H1 (cell line): ENCODE measurements around the gene ZNF408. TPM values are rescaled to one million over a fixed set of nuclear protein-coding genes. Genes with fewer than 3 reads are reported as not detected.

Source experiments
- CTCF ChIA-PET: fragments of 300-600 bp; sonication (Branson Sonifier 250); formaldehyde crosslinking; loops from one replicate; lab custom pipeline; 2021; ENCODE audit not compliant: partially characterized antibody; lab: Charles Lee
- POLR2A ChIA-PET: fragments of 300-600 bp; sonication (Branson Sonifier 250); formaldehyde crosslinking; loops from one replicate; lab custom pipeline; 2021; ENCODE audit warnings: inconsistent platforms; ENCODE audit not compliant: partially characterized antibody; lab: Charles Lee
- DNase-seq, 2 experiments: peaks; one replicate each; pipeline versions ENCODE4 v3.0.0 to v3.0.0-alpha.2; 2010 to 2022; ENCODE audit warnings: low spot score in 2 of 2, low read depth in 1 of 2, mixed read lengths in 1 of 2
- FAIRE-seq: peaks from 2 replicates; lab custom pipeline; 2011; peaks lifted over from hg19 to GRCh38; lab: Jason Lieb, UNC
- H2AFZ ChIP-seq: 2 replicates; pipeline ENCODE4 v1.8.1; 2012; ENCODE audit warnings: low read length, inconsistent platforms
- H2AK5ac ChIP-seq: 2 replicates; pipeline ENCODE4 v1.6.1; 2013; ENCODE audit warnings: low read depth, low read length
- H2BK120ac ChIP-seq: replicated peaks from 2 replicates; pipeline ENCODE3; 2013; ENCODE audit warnings: low read depth, low read length, inconsistent platforms
- H2BK12ac ChIP-seq: 2 replicates; pipeline ENCODE4 v1.6.1; 2013; ENCODE audit warnings: low read depth, low read length
- H2BK15ac ChIP-seq: 2 replicates; pipeline ENCODE4 v1.6.1; 2013; ENCODE audit warnings: low read length
- H2BK20ac ChIP-seq: 2 replicates; pipeline ENCODE4 v1.6.1; 2013; ENCODE audit warnings: low read length
- H2BK5ac ChIP-seq: 2 replicates; pipeline ENCODE4 v1.6.1; 2013; ENCODE audit warnings: low read depth, low read length
- H3K14ac ChIP-seq: 2 replicates; pipeline ENCODE4 v1.6.1; 2013; ENCODE audit warnings: inconsistent platforms; ENCODE audit not compliant: insufficient read length
- H3K18ac ChIP-seq: 2 replicates; pipeline ENCODE4 v1.6.1; 2013; ENCODE audit warnings: low read length; ENCODE audit errors: extremely low read depth
- H3K23ac ChIP-seq: 2 replicates; pipeline ENCODE4 v1.6.1; 2013; ENCODE audit warnings: inconsistent platforms; ENCODE audit not compliant: insufficient read length
- H3K23me2 ChIP-seq: 2 replicates; pipeline ENCODE4 v1.6.1; 2013; ENCODE audit warnings: low read depth, low read length
- H3K27ac ChIP-seq: 2 replicates; pipeline ENCODE4 v1.6.1; 2011; ENCODE audit warnings: low read depth, low read length, inconsistent platforms
- H3K27me3 ChIP-seq, 4 experiments: replicated peaks in 1 of 4; 1 replicate in 1 of 4; 2 replicates in 3 of 4; pipeline versions ENCODE4 v1.6.1 to v1.8.1; 2011 to 2013; ENCODE audit warnings: low read length in 3 of 4, mild to moderate bottlenecking in 3 of 4, inconsistent platforms in 2 of 4, mixed read lengths in 2 of 4, moderate library complexity in 1 of 4; ENCODE audit not compliant: control insufficient read depth in 3 of 4, insufficient read depth in 3 of 4; ENCODE audit errors: extremely low read depth in 1 of 4
- H3K36me3 ChIP-seq, 4 experiments: 2 replicates each; pipeline versions ENCODE4 v1.6.1 to v1.8.1; 2011 to 2013; ENCODE audit warnings: mild to moderate bottlenecking in 4 of 4, low read length in 3 of 4, moderate library complexity in 2 of 4, control low read depth in 1 of 4, inconsistent platforms in 1 of 4; ENCODE audit not compliant: insufficient read depth in 4 of 4, control insufficient read depth in 2 of 4
- H3K4ac ChIP-seq: replicated peaks from 2 replicates; pipeline ENCODE3; 2013; ENCODE audit warnings: low read length, low read depth, mixed read lengths, inconsistent platforms; ENCODE audit not compliant: insufficient read length
- H3K4me1 ChIP-seq, 4 experiments: replicated peaks in 1 of 4; 1 replicate in 1 of 4; 2 replicates in 3 of 4; pipeline versions ENCODE4 v1.6.1 to v1.8.1; 2011 to 2013; ENCODE audit warnings: low read length in 3 of 4, inconsistent platforms in 2 of 4, mixed read lengths in 1 of 4; ENCODE audit not compliant: insufficient read depth in 4 of 4, control insufficient read depth in 3 of 4
- H3K4me2 ChIP-seq, 2 experiments: 2 replicates each; pipeline versions ENCODE4 v1.6.1 to v1.8.1; 2011 to 2013; ENCODE audit warnings: low read depth in 2 of 2, low read length in 2 of 2, control low read depth in 1 of 2, inconsistent platforms in 1 of 2, mild to moderate bottlenecking in 1 of 2; ENCODE audit not compliant: insufficient read depth in 1 of 2
- H3K4me3 ChIP-seq, 4 experiments: fragments of 200-600, 300-600 bp in 1 of 4; sonication (generic), shearing (Covaris generic), sonication (Bioruptor Twin) in 1 of 4; 2 replicates each; pipeline versions ENCODE4 v1.5.1 to v1.8.1; 2011 to 2016; ENCODE audit warnings: low read length in 4 of 4, low read depth in 3 of 4, control low read depth in 2 of 4, inconsistent platforms in 2 of 4, mild to moderate bottlenecking in 2 of 4, mixed read lengths in 1 of 4, moderate library complexity in 1 of 4; ENCODE audit not compliant: insufficient read depth in 2 of 4; ENCODE audit errors: extremely low read depth in 1 of 4
- H3K56ac ChIP-seq: replicated peaks from 2 replicates; pipeline ENCODE3; 2013; ENCODE audit warnings: low read depth, mild to moderate bottlenecking, mixed read lengths, low read length, inconsistent platforms; ENCODE audit not compliant: insufficient read length
- H3K79me1 ChIP-seq: 2 replicates; pipeline ENCODE4 v1.6.1; 2013; ENCODE audit warnings: low read depth, low read length, control low read depth
- H3K79me2 ChIP-seq, 2 experiments: 2 replicates each; pipeline versions ENCODE4 v1.6.1 to v1.8.1; 2012 to 2013; ENCODE audit warnings: low read length in 2 of 2, mild to moderate bottlenecking in 2 of 2, inconsistent platforms in 1 of 2; ENCODE audit not compliant: insufficient read depth in 2 of 2, control insufficient read depth in 1 of 2
- H3K9ac ChIP-seq, 4 experiments: replicated peaks in 1 of 4; 1 replicate in 1 of 4; 2 replicates in 3 of 4; pipeline versions ENCODE4 v1.6.1 to v1.8.1; 2011 to 2013; ENCODE audit warnings: low read depth in 3 of 4, low read length in 3 of 4, control low read depth in 2 of 4, mild to moderate bottlenecking in 2 of 4, moderate library complexity in 2 of 4, inconsistent platforms in 1 of 4; ENCODE audit errors: extremely low read depth in 1 of 4
- H3K9me3 ChIP-seq, 2 experiments: 2 replicates each; pipeline versions ENCODE4 v1.6.1 to v1.8.1; 2012 to 2013; ENCODE audit warnings: mild to moderate bottlenecking in 2 of 2, moderate library complexity in 2 of 2, control low read depth in 1 of 2, inconsistent platforms in 1 of 2, low read depth in 1 of 2, low read length in 1 of 2, mixed read lengths in 1 of 2; ENCODE audit not compliant: insufficient read depth in 2 of 2
- H4K20me1 ChIP-seq, 2 experiments: replicated peaks in 1 of 2; 2 replicates each; pipeline versions ENCODE3 to v1.8.1; 2011 to 2013; ENCODE audit warnings: inconsistent platforms in 2 of 2, low read length in 2 of 2, mild to moderate bottlenecking in 1 of 2; ENCODE audit not compliant: insufficient read depth in 2 of 2, control insufficient read depth in 1 of 2
- H4K5ac ChIP-seq: 2 replicates; pipeline ENCODE4 v1.6.1; 2013; ENCODE audit warnings: low read length, low read depth, mixed read lengths, inconsistent platforms; ENCODE audit not compliant: insufficient read length
- H4K8ac ChIP-seq: 2 replicates; pipeline ENCODE4 v1.8.0; 2013; ENCODE audit warnings: mild to moderate bottlenecking, moderate library complexity, low read length, inconsistent platforms; ENCODE audit not compliant: insufficient read depth; ENCODE audit errors: extremely low read depth
- H4K91ac ChIP-seq: replicated peaks from 2 replicates; pipeline ENCODE3; 2013; ENCODE audit warnings: low read length, mixed read lengths, inconsistent platforms; ENCODE audit not compliant: insufficient read length
- ASH2L ChIP-seq: fragments of 200-600, 300-600 bp; sonication (generic); IDR thresholded peaks from one replicate; pipeline ENCODE4 v1.7.1; 2017; ENCODE audit warnings: low read length
- ATF2 ChIP-seq: IDR thresholded peaks from 2 replicates; pipeline ENCODE4 v1.6.1; 2012; ENCODE audit warnings: low read length, inconsistent platforms
- CBX5 ChIP-seq: fragments of 300-800, 300-1000 bp; sonication (generic); IDR thresholded peaks from 2 replicates; pipeline ENCODE4 v1.7.1; 2016; ENCODE audit warnings: antibody characterized with exemption, low read length, low read depth
- CTBP2 ChIP-seq: IDR thresholded peaks from 2 replicates; pipeline ENCODE4 v1.7.0; 2011; ENCODE audit warnings: borderline replicate concordance, mild to moderate bottlenecking, moderate library complexity, mixed read lengths, low read length; ENCODE audit not compliant: insufficient read depth, insufficient read length
- FOSL1 ChIP-seq: IDR thresholded peaks from 2 replicates; pipeline ENCODE4 v1.6.1; 2011; ENCODE audit warnings: mild to moderate bottlenecking, low read depth, low read length, moderate library complexity; ENCODE audit not compliant: insufficient read depth
- JUN ChIP-seq: IDR thresholded peaks from 2 replicates; pipeline ENCODE4 v1.6.1; 2011; ENCODE audit warnings: low read depth, mild to moderate bottlenecking, improper control_type of control experiment, low read length
- NRF1 ChIP-seq: IDR thresholded peaks from 2 replicates; pipeline ENCODE4 v1.6.1; 2011; ENCODE audit warnings: mild to moderate bottlenecking, low read depth, low read length, improper control_type of control experiment
- RBBP5 ChIP-seq: IDR thresholded peaks from 2 replicates; pipeline ENCODE4 v1.7.1; 2012; ENCODE audit warnings: low read depth, mild to moderate bottlenecking, inconsistent platforms, low read length, moderate library complexity, borderline replicate concordance
- SAP30 ChIP-seq: fragments of 300-600 bp; sonication (generic); IDR thresholded peaks from 2 replicates; pipeline ENCODE4 v1.7.1; 2012; ENCODE audit warnings: low read length, moderate library complexity, mild to moderate bottlenecking, inconsistent platforms; ENCODE audit not compliant: insufficient read depth, insufficient replicate concordance
- SP1 ChIP-seq: IDR thresholded peaks from 2 replicates; pipeline ENCODE4 v1.6.1; 2011; ENCODE audit warnings: low read depth, low read length
- SUZ12 ChIP-seq: fragments of 200-600 bp; sonication (generic); IDR thresholded peaks from 2 replicates; pipeline ENCODE4 v1.6.1; 2012; ENCODE audit warnings: mild to moderate bottlenecking, inconsistent platforms, low read length, moderate library complexity, mixed read lengths
- WGBS, 2 experiments: shearing (Covaris generic) in 1 of 2; methylation state at CpG; one replicate each; pipeline versions ENCODE4 v1.1.6 to v1.1.7; 2013 to 2015; ENCODE audit warnings: low lambda C conversion rate in 2 of 2, mixed read lengths in 2 of 2, inconsistent platforms in 1 of 2, low coverage in 1 of 2, missing lambda C conversion rate in 1 of 2; ENCODE audit not compliant: insufficient replicate concordance in 2 of 2, insufficient coverage in 1 of 2, insufficient read length in 1 of 2; ENCODE audit errors: extremely low coverage in 1 of 2, missing lambda C conversion rate in 1 of 2; 5-methylcytosine and 5-hydroxymethylcytosine counted together
- polyA plus RNA-seq, 7 experiments: library from polyadenylated mRNA; depleted of rRNA in 3 of 7; stranded (reverse) in 5 of 7; unstranded in 2 of 7; fragments of >200 nt in 5 of 7; fragments of 200-250 nt in 2 of 7; gene quantifications; 1 replicate in 5 of 7; 2 replicates in 1 of 7; 4 replicates in 1 of 7; pipeline versions ENCODE4 v1.2.1 to v1.2.3, GENCODE V29; 2011 to 2013; ENCODE audit warnings: missing spikeins in 2 of 7, mixed read lengths in 2 of 7
- total RNA-seq: library from RNA; stranded (reverse); fragmentation: NEBNext Ultra II Directional; extraction: Animal tissue kit (Norgen Biotek cat#: 25700); gene quantifications from 2 replicates; pipeline ENCODE4 v1.2.1, GENCODE V29; 2021

The ZNF408 gene
- total and polyA plus RNA-seq, 2 of the 8 experiments (the other 6 are each of a cell fraction or from before 2014, with no cell fraction given) = 10.7 to 11.0 TPM

DNA sequence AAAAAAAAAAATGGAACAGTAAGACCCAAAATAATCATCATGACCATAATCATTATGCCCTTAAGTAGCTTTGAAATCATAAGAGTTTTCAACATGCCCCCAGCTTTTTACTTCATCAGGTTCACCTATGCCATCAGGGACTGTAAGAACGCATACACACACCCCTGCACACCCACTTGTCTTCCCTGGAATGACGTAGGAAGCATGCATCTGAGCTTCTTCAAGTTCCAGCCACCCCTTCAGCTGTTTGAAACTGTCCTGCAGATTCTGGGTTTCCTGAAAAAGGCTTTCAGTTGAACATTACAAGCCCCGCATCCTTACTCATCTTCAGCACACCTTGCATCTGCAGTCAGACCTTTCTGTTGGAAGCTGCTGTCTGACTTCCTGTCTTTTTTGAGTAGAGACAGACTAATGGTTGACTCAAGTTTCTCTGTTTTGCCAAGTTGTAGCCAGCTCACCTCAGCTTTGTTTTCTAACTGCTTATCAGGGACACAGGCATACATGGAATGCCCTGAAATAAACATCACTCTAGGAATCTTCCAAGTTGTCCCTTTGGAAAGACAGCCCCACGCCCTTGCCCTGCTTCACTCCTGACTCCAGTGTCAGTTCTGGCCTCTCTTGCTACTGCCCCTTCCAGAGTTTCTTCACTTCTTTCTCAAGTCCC, 37.4 kb upstream of the ZNF408 start:
- Histone ChIP-seq H3K4me1 (no peaks in the 10 kb centered on the region), H2BK120ac (no peak overlapping the region), H3K14ac (no peak overlapping the region), H3K9me3 (no peaks in the 10 kb centered on the region), H3K27ac (no peak overlapping the region), H3K23ac (no peak overlapping the region), H3K9ac (no peak overlapping the region), H3K56ac (no peak overlapping the region), H3K36me3 (peaks cover 16 to 49% (median 38%) of the 10 kb centered on the region in 4 experiments), H2BK15ac (no peak overlapping the region), H3K18ac (no peak overlapping the region), H2AFZ (no peak overlapping the region), H4K20me1 (peaks cover 0 to 2% of the 10 kb centered on the region in 2 experiments), H4K8ac (no peak overlapping the region), H3K4ac (no peak overlapping the region), H3K23me2 (no peaks in the 10 kb centered on the region), H4K5ac (no peak overlapping the region), H3K79me2 (no peaks in the 10 kb centered on the region), H2BK5ac (no peak overlapping the region), H3K4me3 (no peak overlapping the region), H4K91ac (no peak overlapping the region), H2BK20ac (no peak overlapping the region), H3K4me2 (no peak overlapping the region), H3K27me3 (no peaks in the 10 kb centered on the region), H2AK5ac (no peak overlapping the region), H2BK12ac (no peak overlapping the region), H3K79me1 (no peaks in the 10 kb centered on the region)
- no peak for DNase-seq
- WGBS, 2 experiments = 93% methylated on average over 4 of the region's 4 CpGs; no CpG with 5 or more reads in 1 of the 2 experiments
- no peak for FAIRE-seq
- POLR2A ChIA-PET = interaction anchor here (0.6 kb wide), 1 partner anchor 26 kb away, joined by 3 read pairs; no protein-coding TSS in a partner anchor
- CTCF ChIA-PET = interaction anchor here (0.7 to 1.9 kb wide), 3 partner anchors 9 to 220 kb away, joined by 3 to 6 read pairs (median 3); no protein-coding TSS in a partner anchor
- TF ChIP-seq ATF2 (no peak), SAP30 (no peak), ASH2L (no peak), SP1 (no peak), CBX5 (no peak), CTBP2 (no peak), NRF1 (no peak), JUN (no peak), FOSL1 (no peak), SUZ12 (no peak), RBBP5 (no peak)
